ENCODE measurements around the gene PRKAB1.

The PRKAB1 gene

GRCh38 chr12:119664642-119665041 is 3.3 kb upstream of the PRKAB1 start:
- DNase-seq = no peak

GRCh38 chr12:119665164-119665929 is 2.6 kb upstream of the PRKAB1 start:
- no peak for DNase-seq

DNA sequence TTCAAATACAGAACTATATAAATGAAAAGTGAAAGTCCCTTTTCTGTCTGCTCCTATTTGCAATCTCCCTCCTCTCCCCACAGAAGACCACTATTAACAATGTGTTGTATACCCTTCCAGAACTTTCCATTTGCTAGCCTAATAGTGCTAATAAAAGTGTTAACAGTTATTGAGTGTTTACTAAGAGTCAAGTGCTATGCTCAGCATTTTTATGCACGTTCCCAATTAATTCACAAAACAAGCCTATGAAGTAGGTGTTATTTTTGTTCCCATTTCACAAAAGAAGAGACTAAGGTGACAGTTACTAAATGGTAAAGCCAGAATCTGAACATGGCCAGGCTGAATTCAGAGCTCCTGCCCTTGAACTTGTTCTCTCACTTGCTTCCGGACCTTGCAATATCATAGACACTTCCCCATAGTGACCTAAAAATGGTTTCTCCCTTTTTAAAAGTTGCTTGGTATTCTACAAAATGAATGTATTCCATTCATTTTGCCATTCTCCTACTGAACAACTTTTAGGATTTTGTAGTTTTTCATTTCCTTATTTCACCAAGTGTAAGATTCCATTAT is 1.6 kb upstream of the PRKAB1 start:
- no peak for DNase-seq

DNA sequence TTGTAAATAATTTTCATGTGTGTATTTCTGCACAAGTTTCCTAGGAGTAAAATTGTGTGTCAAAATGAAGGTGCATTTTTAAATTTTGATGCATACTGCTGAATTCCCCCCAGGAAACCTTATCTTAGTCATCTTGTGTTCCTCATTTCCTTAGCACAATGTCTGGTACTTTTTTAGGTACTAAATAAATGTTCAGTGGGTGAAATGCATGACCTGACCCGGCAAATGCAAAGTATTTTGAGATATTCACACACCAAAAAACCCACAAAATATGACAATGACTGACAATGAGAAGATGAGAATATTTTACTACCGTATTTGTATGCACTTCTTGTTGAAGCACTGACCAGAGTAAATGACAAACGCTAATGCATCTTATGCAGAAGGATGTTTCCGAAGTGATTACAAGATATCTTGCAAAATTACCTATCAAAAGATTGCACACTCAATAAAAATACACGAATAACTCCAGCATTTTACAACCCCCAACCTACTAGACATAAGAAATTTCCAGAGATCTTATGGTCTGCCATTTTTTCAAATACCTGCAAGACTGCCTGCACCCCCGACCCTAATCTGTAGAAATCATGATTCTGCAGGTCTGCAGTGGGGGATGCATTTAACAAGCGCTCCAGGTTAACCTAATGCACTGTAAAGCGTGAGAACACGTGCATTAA is 895 bp upstream of the PRKAB1 start:
- DNase-seq = no peak

- no peak for DNase-seq
Measured at GRCh38 chr12:119668324-119668841, 450 bp downstream of the PRKAB1 start.

DNA sequence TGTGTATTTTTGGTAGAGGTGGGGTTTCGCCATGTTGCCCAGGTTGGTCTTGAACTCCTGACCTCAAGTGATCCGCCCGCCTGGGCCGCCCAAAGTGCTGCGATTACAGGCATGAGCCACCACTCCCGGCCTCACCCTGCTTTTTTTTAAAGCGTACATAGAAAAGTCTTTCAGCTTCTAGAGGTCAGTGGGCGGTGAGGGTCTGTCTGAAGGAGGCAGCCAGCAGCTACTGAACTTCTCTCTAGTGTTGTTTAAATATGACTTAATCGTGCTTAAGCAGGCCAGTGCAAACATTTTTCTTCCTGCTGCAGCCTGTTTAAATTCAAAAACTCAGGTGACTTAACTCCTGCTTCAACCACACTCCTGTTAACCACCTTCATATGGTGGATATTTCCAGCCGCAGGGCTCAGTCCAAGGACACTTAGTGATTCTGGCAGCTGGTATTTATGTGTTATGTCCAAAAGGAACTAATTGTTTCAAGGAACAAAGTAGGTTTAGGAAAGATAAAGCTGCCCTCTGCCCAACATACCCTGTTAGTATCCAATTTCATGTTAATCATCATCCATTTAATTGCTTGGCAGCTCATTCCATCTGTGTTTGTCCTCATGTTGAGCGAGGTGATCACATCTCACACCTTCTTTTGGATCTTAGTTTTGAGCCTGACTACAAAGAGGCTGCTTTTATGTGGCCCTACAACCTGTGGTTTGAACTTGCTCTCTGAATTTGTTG is 2.0 kb downstream of the PRKAB1 start:
- DNase-seq = no peak

- no peak for DNase-seq
Measured at GRCh38 chr12:119671070-119671469, 3.1 kb downstream of the PRKAB1 start.

DNA sequence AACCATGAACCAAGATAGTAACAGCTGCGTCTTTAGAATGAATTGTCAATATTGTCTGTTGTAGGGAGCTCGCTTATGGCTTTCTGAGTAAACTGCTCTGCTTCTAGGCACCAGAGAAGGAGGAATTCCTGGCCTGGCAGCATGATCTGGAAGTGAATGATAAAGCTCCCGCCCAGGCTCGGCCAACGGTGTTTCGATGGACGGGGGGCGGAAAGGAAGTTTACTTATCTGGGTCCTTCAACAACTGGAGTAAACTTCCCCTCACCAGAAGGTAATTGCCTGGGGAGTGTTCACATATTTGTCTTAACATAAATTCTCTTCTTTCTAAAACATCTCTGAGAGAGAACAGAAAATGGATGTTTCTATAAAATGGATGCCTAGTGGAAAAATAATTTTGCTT is 4.3 kb downstream of the PRKAB1 start:
- DNase-seq = no peak

DNA sequence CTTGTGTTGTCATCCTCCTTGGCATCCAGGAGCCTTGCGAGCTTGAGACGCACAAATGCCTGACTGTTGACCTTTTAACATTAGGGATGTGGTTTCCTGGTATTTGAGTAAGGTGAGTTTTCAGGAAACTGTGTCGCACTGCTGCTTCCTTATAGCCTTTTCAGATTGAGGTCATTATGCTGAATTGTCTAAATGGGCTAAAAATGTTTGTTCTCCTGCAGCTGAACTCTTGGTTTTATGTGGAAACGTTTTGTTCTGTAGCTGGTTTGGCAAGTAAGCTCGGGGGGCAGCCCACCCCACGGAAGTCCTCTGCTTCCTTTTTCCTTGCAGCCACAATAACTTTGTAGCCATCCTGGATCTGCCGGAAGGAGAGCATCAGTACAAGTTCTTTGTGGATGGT is 5.7 kb downstream of the PRKAB1 start:
- DNase-seq = no peak

DNA sequence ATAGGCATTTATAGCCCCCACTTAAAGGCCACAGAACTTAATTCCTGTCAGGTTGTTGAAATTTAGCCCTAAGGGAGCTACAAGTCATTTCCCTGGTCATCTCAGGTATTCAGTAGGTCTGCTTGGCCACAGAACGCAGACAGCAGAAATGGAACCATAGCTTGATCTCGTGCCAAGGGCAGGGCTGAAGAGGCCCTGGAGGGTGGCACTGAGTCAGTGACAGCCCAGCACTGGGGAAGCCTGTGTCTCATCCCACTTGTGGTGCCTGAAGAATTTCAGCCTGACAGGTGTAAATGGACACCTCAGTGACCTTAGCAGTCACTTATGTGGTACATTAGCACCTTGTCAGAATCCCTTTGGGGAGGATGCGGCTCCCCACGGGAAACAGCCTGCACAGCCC is 6.6 kb downstream of the PRKAB1 start:
- no peak for DNase-seq

- no peak for DNase-seq
Measured at GRCh38 chr12:119676022-119676421, 8.1 kb downstream of the PRKAB1 start.

DNA sequence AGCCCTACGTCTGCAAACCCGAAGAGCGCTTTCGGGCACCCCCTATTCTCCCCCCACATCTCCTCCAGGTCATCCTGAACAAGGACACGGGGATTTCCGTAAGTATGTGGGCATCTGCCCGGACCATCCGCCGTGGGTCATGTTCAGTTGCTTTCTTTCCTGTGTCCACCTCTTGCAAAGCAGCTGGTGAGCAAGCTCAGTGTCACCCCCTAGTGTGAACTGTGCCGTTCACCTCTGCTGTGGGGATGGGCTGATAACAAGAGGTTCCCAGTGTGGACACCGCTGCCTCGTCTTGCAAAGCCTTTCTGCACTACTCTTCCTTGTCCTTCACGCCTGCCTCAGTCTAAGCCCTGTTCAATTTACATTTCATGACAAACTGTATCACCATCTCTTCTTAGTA is 8.6 kb downstream of the PRKAB1 start:
- no peak for DNase-seq

- DNase-seq = no peak
Measured at GRCh38 chr12:119678459-119678858, 10.5 kb downstream of the PRKAB1 start.

GRCh38 chr12:119679081-119679480 is 11.1 kb downstream of the PRKAB1 start:
- no peak for DNase-seq

DNA sequence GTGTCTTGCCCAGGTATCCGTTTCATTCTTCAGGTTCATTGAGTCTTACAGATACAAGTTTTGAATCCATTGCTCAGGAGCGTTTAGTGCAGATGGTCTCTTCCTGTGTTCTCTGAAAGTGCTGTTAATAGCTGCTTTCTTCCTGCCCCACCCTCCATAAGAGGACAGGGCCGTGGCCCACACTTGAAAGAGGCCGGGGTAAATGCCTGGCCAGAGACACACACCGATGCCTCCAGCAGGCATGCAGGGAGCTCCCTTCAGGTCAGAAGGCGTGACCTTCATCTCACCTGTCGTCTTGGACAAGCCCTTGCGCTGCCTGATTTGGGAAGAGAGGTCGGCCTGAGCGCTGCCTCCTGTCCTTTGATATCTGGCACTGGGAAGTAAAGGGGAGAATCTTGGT is 11.6 kb downstream of the PRKAB1 start:
- no peak for DNase-seq

- DNase-seq = no peak
Measured at GRCh38 chr12:119681111-119681510, 13.2 kb downstream of the PRKAB1 start.

DNA sequence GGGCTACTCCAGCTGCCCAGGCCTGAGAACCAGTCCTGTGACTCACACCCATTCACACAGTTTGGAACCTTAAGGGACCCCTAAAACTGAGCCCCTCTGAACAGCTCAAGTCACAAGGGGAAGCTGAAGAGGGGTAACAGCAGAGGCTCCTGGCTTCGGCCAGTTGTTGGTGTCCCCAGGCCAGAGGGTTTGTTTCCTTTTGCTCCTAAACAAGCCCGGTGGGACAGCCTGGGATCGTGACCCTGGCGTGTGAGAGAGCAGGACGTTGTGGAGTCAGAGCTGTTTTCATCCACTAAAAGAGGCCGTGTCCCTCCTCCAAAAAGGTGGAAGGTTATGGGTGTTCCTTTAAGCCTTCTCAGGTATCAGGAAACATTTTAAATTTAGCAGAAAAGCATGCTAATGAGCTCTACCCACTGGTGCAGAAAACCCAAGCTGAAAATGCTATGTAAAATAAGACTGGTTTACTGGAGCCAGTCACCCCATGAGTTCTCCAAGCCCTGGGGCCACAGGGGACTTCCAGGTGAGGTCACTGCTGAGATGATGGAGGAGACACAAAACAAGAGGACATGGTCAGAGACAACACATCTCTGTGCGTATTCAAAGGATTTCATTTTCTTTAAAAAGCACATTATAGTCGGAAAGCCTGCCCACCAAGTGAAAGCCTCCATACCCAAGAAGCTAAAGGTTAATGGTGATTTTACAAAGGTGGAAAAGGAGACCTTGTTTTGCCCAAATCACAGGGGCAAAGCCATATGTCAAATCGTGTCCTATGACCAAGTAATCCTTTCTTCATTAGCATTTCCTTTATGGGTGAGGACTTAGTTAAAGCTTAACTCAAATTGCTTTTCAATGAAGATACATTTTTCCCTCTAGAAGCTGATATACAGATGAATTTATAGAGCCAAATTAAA is 14.1 kb downstream of the PRKAB1 start:
- DNase-seq = no peak

DNA sequence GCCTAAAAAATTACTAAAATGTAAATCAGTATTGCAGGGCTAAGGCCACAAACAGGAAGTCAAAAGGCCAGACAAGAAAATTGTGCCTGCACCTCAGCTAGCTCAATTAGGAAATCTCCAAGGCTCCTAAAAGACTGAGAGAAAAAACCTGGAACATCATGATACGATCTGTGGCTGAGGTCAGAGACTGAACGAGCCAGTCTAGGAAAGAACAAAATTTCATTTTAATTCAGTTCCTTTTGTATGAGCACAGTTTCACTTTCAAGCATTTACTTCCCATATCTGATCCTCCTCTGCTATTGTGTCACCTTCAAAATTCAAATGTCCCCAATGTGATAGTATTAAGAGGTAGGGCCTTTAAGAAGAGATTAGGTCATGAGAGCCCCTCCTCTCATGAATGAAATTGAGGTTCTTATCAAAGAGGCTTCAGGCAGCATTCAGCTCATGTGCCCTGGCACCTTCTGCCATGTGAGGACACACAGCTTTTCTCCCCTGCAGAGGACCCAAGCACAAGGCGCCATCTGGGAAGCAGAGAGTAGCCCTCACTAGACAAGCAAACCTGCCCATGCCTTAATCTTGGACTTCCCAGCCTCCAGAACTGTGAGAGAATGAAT is 14.8 kb downstream of the PRKAB1 start:
- DNase-seq = no peak

GRCh38 chr12:119683413-119683812 is 15.5 kb downstream of the PRKAB1 start:
- DNase-seq = no peak

- DNase-seq = no peak
Measured at GRCh38 chr12:119683816-119684215, 15.9 kb downstream of the PRKAB1 start.

DNA sequence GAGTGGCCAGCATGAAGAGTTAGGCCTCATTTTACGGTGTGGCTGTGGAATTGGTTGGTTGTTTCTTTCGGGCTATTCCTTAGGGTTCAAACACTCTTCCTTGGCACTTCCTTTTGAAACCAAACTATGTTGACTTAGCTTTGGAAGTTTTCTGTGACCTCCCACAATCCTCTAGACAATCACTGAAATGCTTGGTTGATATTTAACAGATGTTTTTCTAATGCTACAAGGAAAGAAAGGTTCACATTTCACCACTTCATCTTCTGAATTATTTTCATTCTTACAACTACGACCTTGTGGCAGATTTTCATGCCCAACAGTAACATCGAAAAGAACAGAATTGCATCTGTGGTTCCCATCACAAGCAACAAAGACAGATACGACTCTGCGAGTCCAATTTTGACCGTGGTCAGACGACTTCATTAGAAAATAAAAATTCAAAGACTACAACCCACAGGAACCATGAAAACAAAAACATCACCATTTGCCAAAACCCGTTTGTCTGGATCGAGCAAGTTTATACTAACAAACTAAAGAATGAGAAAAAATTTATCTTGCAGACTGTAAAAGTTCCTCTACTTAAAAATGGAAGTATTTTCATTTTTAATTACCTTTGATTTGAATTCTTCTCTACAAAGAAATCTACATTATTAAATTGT is 16.9 kb downstream of the PRKAB1 start:
- no peak for DNase-seq
